ENCODE measurements around the gene C4orf50.

The C4orf50 gene

DNA sequence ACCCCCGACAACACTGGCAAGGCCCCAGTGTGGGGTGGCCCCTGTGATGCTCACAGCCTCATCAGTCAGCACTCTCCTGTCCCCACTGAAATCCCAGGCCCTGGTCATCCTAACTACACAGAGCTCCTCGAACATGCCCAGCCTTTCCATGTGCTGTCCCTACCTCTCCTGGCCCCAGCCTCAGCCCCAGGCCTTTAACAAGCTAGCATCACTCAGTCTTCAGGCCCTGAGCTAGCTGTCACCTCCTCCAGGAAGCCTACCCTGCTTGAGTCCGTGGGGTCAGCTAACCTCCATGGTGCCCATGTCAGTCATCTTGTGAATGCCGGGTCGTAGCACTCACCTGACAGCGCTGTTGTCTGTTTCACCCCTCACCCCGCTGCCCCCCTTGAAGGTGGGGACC is 25.6 kb upstream of the C4orf50 start:
- no peak for DNase-seq

DNA sequence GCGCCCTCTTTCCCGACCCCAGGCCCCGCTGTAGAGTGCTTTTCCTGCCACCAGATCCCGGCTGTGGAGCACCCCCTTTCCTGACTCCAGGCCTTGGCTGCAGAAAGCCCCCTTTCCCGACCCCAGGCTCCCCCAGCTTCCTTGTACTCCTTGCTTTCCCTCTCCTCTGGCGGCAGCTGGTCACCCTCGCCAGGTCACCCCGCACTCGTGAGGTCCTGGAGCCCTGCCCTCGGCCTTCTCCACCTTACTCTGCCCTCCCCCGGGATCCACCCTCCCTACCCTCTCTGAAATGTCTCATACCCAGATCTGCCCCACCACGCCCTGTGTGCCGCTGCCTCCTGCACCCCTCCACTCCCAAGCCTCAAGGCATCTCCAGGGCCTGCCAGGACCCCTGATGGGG is 25.0 kb upstream of the C4orf50 start:
- no peak for DNase-seq

DNA sequence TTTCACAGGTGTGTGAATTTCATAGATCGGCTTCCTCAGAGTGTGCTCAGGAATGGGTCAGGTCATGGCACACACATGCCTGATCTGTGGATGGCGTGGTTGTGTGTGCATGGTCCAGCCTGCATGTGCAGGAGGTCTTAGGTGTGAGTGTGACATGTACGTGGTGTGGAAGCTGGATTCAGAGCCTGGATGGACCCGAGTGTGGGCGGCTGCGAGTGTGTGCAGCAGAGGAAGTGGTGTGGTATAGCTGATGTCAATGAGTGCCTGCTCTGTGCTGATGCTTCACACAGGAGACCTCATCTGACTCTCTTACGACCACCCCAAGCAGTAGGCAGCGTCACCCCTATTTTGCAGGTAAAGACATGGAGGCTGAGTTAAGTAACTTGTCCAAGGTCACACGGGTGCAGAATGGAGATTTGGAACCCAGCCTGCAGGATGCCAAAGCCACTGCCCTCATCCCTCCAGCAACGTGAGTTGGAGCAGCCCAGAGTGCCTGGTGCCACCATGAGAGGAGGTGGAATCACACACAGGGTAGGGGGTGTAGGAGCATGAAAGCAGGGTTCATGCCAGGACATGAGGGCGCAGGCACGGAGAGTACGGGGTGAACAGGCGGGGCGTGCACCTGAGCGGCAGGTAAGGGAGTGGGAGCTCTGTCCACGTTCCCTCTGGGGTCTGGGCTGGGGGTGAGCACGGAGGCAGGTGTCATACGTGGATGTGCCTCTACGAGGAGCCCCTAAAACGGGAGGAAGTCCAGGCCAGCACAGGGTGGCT is 24.2 kb upstream of the C4orf50 start:
- DNase-seq = no peak

DNA sequence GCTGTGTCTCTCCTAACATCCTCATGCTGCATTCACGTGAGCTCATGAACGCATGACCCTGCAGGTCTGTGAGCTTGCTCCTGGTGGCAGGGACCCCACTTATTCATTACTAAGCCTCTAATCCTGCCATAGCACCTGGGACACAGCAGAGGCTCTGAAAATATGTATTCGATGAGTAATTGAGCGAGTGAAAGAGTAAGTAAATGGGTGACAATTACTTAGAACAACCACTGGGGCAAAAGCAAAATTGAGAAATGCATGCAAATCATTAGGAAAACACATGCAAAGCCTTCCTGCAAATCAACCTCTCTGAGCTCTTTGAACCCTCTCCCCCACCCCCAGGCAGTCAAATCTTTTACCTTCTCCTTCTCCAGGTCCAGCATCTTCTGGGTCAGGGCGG is 23.6 kb upstream of the C4orf50 start:
- no peak for DNase-seq

DNA sequence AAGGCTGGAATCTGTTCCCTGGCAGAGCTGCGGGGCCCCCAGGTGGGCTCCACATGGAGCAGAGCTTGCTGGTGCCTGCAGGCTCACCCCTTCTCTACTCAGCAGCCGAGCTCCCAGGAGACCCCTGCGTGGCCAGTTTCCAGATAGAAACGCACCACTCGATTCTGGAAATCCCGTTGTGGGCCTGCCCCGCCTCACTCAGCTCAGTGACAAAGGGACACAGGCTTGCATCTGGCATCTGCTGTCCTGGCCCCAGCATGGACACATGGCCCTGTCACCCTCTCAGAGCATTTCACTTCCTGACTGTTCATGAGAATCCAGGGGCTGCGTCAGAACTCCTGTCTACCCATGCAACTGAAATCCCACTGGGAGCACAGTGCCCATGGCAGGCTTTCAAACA is 20.5 kb upstream of the C4orf50 start:
- no peak for DNase-seq

DNA sequence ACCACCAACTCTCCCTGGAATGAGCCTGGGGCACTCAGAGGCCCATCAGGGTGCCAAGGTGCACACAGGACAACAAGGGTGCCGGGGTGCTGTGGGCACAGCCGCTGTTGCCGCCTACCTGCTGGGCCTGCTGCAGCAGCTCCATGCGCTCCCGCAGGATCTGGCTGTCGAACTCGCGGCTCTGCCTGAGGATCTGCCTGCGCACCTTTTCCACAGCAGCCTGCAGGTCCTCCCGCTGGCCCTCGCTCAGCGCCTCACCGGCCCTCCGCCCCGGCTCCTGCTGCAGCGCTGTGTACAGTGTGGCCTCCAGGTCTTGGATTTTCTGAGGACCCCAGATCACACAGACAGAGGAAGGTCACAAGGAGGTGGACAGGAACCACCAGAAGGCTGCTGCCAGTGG is 17.6 kb upstream of the C4orf50 start:
- no peak for DNase-seq

DNA sequence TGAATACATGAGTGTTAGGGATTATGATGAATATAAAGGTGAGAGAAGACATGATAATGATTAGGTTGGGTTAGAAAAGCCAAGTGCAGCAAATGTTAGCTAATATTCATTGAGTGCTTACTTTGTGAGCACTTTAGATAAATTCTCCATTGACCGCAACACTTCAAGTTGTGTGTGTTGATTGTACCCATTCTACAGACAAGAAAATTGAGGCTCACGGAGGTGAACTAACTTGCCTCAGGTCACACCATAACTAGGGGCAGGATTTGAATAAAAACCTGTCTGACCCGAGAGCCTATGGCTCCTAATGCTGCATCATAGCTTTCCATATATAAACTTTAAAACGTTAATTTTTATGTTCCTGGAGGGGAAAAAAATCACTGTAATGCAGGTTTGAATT is 15.2 kb upstream of the C4orf50 start:
- DNase-seq = no peak

DNA sequence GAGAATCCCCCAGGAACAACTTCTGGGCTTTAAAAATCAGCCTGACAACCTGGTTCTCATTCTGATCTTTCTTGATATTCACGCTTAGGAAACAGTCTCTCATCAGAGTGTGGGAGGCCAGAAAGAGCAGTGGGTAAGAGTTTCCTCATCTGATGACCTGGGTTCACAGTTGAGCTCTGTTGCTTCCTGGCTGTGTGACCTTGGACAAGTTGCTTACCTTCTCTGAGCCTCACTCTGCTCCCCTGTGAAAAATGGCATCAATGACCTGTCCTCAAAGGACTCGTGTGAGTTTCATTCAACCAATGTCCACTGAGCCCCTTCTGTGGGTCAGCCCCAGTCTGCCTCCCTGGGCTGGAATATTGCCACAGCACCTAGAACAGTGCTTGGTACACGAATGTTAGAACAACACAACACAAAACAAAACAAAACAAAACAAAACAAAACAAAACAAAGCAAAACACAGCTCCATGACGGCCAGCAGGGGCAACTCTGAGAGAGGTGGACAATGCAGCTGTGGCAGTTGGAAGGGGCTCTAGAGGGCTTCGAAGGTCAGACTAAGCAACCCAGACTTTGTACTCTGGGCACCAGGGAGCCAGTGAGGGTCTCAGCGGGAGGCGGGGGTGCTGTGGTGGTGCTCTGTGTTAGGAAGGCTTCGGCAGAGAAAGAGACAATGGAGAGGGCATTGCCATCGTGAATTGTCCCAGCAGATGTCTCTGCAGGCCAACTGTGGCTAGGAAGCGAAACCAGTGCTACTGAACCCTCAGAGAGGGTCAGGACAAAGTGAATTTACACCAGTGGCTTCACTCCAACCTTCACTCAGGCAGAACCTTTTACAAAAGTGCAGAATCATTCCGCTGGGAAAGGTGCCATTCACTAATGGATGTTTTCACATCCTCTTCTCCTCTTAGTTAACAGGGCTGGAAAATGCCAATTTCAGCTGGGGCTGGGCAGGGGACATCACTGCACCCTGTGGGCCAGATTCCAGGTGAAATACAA is 14.3 kb upstream of the C4orf50 start:
- DNase-seq = peak in 28 of 56 donors; percentile 20 to 82 (median 43)

DNA sequence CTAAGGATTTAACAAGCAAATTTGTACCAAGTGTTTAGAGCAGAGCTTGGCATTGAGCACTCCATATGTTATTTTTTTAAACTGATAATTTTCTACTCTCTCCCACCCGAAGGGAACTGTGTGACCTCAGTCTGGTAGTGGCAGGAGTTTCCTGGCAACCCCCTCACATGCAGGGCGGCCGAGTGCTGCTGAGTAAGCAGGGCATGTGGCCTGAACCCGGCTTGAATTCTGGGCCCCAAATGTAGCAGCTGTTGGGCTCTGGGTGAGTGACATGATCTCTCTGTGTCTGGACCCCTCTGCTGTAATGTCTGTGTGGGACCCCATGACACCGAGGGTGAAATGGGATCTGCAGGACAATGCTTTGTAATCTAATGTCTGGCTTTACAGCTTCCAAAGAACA is 13.6 kb upstream of the C4orf50 start:
- DNase-seq = peak in 1 of 56 donors; percentile 23

DNA sequence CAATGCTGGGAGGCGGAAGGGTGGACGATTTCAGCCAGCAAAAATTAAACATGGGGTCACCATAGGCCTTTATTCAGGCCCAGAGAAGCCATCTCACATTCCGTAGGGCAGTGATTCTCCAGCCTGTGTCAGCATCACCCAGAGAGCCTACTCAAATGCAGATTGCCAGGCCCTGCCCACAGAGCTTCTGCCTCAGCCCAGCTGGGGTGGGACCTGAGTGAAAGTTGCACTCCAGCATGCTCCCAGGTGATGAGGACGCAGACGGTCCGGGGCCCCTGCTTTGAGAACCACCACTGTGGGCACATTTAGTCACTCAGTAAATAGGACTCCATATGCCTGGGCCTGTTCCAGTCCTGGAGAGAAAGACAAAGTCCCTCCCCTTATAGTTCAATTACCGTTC is 12.4 kb upstream of the C4orf50 start:
- no peak for DNase-seq

DNA sequence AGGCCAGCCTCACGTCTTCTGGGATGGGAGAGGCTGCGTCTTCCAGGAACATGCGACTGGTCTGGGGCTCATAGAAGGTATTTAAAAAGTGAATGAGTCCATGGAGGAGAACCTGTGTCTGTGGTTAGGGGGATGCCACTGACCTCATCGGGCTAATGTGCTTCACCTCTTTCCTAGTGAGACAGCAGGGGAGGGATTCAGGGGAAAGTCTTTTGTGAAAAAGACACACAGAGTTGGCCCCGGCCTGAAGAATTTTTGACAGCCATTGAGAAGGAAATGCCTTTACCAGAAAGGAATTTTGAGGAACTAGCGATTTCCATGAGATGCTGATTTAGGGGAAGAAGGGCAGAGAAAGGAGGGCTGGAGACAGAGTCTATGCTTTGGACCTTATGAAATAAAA is 11.0 kb upstream of the C4orf50 start:
- DNase-seq = no peak

DNA sequence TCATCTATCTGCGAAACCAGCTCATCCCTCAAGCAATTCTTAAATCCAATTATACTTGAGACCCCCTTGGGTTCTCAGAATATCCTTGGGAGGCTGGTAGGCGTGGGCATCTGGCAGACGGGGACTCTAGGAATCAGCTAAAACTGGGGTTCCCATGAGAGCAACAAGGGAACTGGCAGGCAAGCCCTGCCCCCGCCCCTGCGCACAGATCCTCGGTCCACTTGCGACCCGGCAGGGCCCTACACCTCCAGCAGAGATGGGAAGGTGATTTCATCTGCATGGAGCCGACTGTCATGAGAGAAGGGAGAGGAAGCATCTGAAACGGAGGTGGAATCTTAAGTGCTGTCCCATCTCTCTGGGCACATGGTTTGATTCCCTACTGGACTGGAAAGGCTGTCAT is 9.9 kb upstream of the C4orf50 start:
- no peak for DNase-seq

DNA sequence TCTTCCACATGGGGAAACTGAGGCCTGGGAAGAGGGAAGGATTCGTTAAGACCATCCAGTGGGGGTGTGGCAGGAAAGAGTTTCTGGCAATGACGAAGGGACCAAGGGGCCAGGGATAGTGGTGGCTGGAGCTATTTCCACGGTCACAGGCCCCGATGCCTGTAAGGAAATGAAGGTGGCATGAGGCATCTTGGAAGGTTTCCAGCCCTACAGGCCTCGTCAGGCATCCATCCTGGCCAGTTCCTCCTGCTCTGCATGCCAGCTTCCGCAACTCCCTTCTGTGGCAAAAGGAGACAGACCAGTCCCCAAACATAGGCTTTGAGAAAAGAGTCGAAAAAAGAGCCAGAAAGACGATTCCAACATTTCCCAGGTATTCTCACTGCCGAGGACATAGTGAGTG is 9.2 kb upstream of the C4orf50 start:
- no peak for DNase-seq

DNA sequence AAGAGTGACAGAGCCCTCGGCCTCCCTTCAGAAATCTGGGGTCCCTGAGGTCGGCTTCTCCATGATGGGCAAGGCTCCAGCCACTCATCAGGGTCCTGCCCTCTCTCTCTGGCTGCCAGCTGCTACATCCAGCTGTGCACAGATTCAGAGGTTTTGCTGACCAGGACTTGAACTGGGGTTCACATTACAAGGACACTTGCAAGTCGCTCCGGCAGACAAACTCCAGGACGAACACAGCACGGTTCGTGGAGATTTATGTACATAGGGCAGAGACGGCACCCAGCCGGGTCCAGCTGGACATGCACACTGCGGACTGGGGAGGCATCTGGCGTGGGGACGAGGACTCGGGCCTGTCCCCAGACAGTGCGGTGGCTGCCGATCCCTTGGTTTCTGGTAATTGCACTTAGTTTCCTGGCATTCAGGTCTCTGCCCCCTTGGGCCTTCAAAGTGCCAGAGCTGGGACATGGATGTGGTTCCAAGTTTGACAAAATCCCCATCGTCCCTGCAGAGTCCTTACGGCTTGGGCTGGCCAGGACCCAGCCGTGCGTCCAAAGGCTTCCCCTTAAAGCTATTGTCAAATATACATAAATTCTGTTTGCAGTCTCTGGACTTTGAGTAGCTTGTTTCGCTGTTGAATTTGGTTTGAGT is 6.2 kb upstream of the C4orf50 start:
- DNase-seq = no peak

DNA sequence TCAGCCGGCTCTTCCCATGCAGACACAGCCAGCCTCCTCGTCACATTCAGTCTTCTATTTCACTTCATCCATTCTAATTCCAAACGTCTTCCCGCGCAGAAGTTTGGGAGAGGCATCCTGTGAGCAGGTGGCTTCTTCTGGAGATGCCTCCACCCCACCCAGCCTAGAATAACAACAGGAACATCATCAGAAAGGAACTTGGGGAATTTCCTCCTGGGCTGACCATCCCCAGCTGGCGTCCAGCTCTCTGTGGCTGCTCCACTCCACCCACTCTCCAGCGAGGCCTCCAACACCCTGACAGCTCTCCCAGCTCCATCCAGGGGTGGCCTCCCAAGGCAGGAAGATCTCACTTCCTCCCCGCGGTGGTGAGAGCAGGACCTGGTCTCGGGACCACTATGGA is 5.5 kb upstream of the C4orf50 start:
- DNase-seq = no peak

DNA sequence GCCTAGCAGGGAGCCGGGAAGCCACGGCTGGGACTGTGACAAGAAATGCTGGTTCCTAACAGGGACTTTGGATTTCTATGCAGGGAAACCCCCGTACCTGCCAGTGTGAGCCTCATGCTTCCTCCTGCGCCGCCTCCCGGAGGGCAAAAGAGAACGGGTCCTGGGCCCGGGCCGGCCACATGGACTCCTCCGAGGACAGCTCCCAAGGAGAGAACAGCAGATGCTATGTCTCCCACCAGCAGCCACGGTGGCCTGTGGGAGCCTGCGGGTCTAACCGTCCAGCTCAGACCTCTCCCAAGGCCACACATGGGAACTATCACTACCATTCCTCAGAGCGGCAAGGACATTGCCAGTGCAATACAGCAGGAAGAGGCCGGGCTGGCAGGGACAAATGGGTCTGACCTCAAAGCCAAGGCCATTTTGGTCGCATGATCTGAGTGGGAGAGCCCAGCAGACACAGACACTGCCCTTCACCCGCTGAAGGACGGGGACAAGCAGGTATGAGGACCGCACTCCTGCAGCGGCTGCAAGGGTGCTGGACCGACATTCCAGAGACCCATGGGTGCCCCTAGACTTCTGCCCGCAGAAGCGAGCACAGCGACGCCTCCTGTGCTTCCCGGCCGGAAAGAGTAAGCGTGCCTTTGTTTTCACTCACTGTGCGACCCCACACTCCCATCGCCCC is 4.5 kb upstream of the C4orf50 start:
- DNase-seq = no peak

DNA sequence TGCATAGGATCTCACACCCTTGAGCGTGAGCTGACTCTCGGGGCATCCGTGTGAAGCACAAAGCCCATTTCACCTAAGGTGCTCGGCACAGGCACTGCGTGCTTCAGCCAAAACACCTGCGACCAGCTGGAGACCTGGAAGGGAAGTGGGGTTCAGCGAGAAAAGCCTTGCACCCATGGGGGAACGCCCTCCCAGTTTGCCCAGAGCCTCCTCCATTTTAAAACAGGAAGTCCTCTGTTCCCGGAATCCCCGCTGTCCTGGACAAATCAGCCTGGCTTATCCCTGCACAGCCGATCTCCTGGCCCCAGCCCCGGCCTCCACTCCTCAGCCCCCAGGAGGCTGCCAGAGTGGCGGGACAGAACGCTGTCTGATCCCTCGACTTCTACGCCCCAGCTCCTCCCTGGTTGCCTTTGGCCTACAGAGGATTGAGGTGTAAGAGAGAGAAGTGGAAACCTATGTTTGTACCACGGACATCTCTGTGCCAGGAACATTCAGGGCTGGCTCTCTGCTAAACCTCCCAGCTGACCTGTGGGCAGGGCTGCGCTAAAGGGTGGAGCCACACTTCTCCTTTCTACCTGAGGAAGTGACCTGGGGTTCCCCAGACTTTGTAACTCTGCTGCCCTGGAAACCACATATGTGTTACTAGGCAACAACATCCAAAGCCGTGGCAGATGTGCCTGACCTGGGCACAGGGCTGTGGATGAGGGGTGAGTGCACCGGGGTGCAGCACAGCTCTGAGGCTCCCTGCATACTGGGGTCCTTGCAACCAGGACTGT is 3.8 kb upstream of the C4orf50 start:
- DNase-seq = no peak

DNA sequence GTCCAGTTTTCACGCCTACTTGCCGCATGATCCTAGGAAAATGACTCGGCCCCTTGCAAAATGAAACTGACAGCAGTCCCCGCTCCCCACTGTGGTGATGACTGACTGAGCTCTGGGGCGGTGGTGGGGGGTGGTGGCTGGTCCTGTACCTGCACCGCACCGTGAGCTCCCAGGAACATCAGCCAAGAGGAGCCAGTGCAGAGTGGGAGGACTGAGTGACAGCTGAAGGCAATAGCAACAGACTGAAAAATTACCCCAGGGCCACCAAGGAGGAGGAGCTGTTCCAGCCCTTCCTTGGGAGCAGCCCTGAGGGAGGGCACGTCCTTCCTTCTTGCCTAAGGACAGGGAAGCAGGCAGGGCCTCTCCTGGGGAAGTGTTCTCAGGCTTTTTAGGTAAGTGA is 2.4 kb upstream of the C4orf50 start:
- peak in 16 of 56 donors; percentile 6 to 57 (median 26) for DNase-seq

DNA sequence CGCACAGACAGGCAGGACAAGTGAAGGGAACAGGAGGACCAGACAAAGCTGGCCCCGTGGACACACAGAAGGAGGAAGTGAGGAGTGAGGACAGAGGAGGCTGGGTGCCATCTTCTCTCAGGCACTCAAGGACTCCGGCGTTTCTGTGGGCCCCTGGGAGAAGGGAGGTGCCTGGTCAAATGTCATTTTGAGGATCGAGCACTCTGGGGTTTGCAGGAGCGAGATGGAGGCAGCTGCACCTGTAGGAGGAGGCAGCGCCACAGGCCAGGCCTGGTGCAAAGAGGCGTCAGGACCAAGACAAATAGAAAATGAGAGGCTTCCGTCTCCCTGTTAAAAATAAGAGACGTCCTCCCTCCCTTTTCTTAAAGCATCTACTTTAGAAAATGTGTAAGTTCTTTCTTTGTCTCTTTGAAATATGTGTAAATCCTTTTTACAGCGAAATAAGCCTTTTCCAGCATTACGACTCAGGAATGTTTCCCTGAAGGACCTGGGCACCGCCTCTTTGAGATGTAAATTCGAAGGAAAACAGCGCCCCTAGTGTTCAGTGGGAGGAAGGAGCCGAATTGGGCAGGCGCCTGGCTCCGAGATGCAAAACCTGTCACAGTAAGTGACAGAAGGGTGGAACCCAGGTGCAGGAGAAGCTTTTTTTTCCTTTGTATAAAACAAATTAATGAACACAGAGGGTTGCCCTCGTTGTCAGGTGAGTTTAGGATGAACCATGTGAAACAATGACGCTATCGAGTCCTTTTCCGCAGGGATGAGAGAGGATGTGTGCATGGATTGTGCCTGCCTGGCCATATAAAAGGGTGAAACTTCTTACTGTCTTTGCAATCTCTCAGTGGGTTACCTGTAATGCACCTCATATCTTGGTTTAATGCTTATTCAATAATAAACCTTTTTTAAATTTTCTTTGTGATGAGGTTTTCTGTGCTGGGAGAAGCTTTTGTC is 1.4 kb upstream of the C4orf50 start:
- DNase-seq = peak in 33 of 56 donors; percentile 4 to 83 (median 41)
